H1 (cell line): ENCODE results near the gene SAMD7. TPM values are rescaled to one million over a fixed set of nuclear protein-coding genes. Genes with fewer than 3 reads are reported as not detected.

Experiments
- CTCF ChIA-PET: fragments of 300-600 bp; sonication (Branson Sonifier 250); formaldehyde crosslinking; loops from one replicate; lab custom pipeline; 2021; ENCODE audit not compliant: partially characterized antibody; lab: Charles Lee
- POLR2A ChIA-PET: fragments of 300-600 bp; sonication (Branson Sonifier 250); formaldehyde crosslinking; loops from one replicate; lab custom pipeline; 2021; ENCODE audit warnings: inconsistent platforms; ENCODE audit not compliant: partially characterized antibody; lab: Charles Lee
- DNase-seq, 2 experiments: peaks; one replicate each; pipeline versions ENCODE4 v3.0.0 to v3.0.0-alpha.2; 2010 to 2022; ENCODE audit warnings: low spot score in 2 of 2, low read depth in 1 of 2, mixed read lengths in 1 of 2
- FAIRE-seq: peaks from 2 replicates; lab custom pipeline; 2011; peaks lifted over from hg19 to GRCh38; lab: Jason Lieb, UNC
- H2AFZ ChIP-seq: 2 replicates; pipeline ENCODE4 v1.8.1; 2012; ENCODE audit warnings: low read length, inconsistent platforms
- H2AK5ac ChIP-seq: 2 replicates; pipeline ENCODE4 v1.6.1; 2013; ENCODE audit warnings: low read depth, low read length
- H2BK120ac ChIP-seq: replicated peaks from 2 replicates; pipeline ENCODE3; 2013; ENCODE audit warnings: low read depth, low read length, inconsistent platforms
- H2BK12ac ChIP-seq: 2 replicates; pipeline ENCODE4 v1.6.1; 2013; ENCODE audit warnings: low read depth, low read length
- H2BK15ac ChIP-seq: 2 replicates; pipeline ENCODE4 v1.6.1; 2013; ENCODE audit warnings: low read length
- H2BK20ac ChIP-seq: 2 replicates; pipeline ENCODE4 v1.6.1; 2013; ENCODE audit warnings: low read length
- H2BK5ac ChIP-seq: 2 replicates; pipeline ENCODE4 v1.6.1; 2013; ENCODE audit warnings: low read depth, low read length
- H3K14ac ChIP-seq: 2 replicates; pipeline ENCODE4 v1.6.1; 2013; ENCODE audit warnings: inconsistent platforms; ENCODE audit not compliant: insufficient read length
- H3K18ac ChIP-seq: 2 replicates; pipeline ENCODE4 v1.6.1; 2013; ENCODE audit warnings: low read length; ENCODE audit errors: extremely low read depth
- H3K23ac ChIP-seq: 2 replicates; pipeline ENCODE4 v1.6.1; 2013; ENCODE audit warnings: inconsistent platforms; ENCODE audit not compliant: insufficient read length
- H3K23me2 ChIP-seq: 2 replicates; pipeline ENCODE4 v1.6.1; 2013; ENCODE audit warnings: low read depth, low read length
- H3K27ac ChIP-seq: 2 replicates; pipeline ENCODE4 v1.6.1; 2011; ENCODE audit warnings: low read depth, low read length, inconsistent platforms
- H3K27me3 ChIP-seq, 4 experiments: replicated peaks in 1 of 4; 1 replicate in 1 of 4; 2 replicates in 3 of 4; pipeline versions ENCODE4 v1.6.1 to v1.8.1; 2011 to 2013; ENCODE audit warnings: low read length in 3 of 4, mild to moderate bottlenecking in 3 of 4, inconsistent platforms in 2 of 4, mixed read lengths in 2 of 4, moderate library complexity in 1 of 4; ENCODE audit not compliant: control insufficient read depth in 3 of 4, insufficient read depth in 3 of 4; ENCODE audit errors: extremely low read depth in 1 of 4
- H3K36me3 ChIP-seq, 4 experiments: 2 replicates each; pipeline versions ENCODE4 v1.6.1 to v1.8.1; 2011 to 2013; ENCODE audit warnings: mild to moderate bottlenecking in 4 of 4, low read length in 3 of 4, moderate library complexity in 2 of 4, control low read depth in 1 of 4, inconsistent platforms in 1 of 4; ENCODE audit not compliant: insufficient read depth in 4 of 4, control insufficient read depth in 2 of 4
- H3K4ac ChIP-seq: replicated peaks from 2 replicates; pipeline ENCODE3; 2013; ENCODE audit warnings: low read length, low read depth, mixed read lengths, inconsistent platforms; ENCODE audit not compliant: insufficient read length
- H3K4me1 ChIP-seq, 4 experiments: replicated peaks in 1 of 4; 1 replicate in 1 of 4; 2 replicates in 3 of 4; pipeline versions ENCODE4 v1.6.1 to v1.8.1; 2011 to 2013; ENCODE audit warnings: low read length in 3 of 4, inconsistent platforms in 2 of 4, mixed read lengths in 1 of 4; ENCODE audit not compliant: insufficient read depth in 4 of 4, control insufficient read depth in 3 of 4
- H3K4me2 ChIP-seq, 2 experiments: 2 replicates each; pipeline versions ENCODE4 v1.6.1 to v1.8.1; 2011 to 2013; ENCODE audit warnings: low read depth in 2 of 2, low read length in 2 of 2, control low read depth in 1 of 2, inconsistent platforms in 1 of 2, mild to moderate bottlenecking in 1 of 2; ENCODE audit not compliant: insufficient read depth in 1 of 2
- H3K4me3 ChIP-seq, 4 experiments: fragments of 200-600, 300-600 bp in 1 of 4; sonication (generic), shearing (Covaris generic), sonication (Bioruptor Twin) in 1 of 4; 2 replicates each; pipeline versions ENCODE4 v1.5.1 to v1.8.1; 2011 to 2016; ENCODE audit warnings: low read length in 4 of 4, low read depth in 3 of 4, control low read depth in 2 of 4, inconsistent platforms in 2 of 4, mild to moderate bottlenecking in 2 of 4, mixed read lengths in 1 of 4, moderate library complexity in 1 of 4; ENCODE audit not compliant: insufficient read depth in 2 of 4; ENCODE audit errors: extremely low read depth in 1 of 4
- H3K56ac ChIP-seq: replicated peaks from 2 replicates; pipeline ENCODE3; 2013; ENCODE audit warnings: low read depth, mild to moderate bottlenecking, mixed read lengths, low read length, inconsistent platforms; ENCODE audit not compliant: insufficient read length
- H3K79me1 ChIP-seq: 2 replicates; pipeline ENCODE4 v1.6.1; 2013; ENCODE audit warnings: low read depth, low read length, control low read depth
- H3K79me2 ChIP-seq, 2 experiments: 2 replicates each; pipeline versions ENCODE4 v1.6.1 to v1.8.1; 2012 to 2013; ENCODE audit warnings: low read length in 2 of 2, mild to moderate bottlenecking in 2 of 2, inconsistent platforms in 1 of 2; ENCODE audit not compliant: insufficient read depth in 2 of 2, control insufficient read depth in 1 of 2
- H3K9ac ChIP-seq, 4 experiments: replicated peaks in 1 of 4; 1 replicate in 1 of 4; 2 replicates in 3 of 4; pipeline versions ENCODE4 v1.6.1 to v1.8.1; 2011 to 2013; ENCODE audit warnings: low read depth in 3 of 4, low read length in 3 of 4, control low read depth in 2 of 4, mild to moderate bottlenecking in 2 of 4, moderate library complexity in 2 of 4, inconsistent platforms in 1 of 4; ENCODE audit errors: extremely low read depth in 1 of 4
- H3K9me3 ChIP-seq, 2 experiments: 2 replicates each; pipeline versions ENCODE4 v1.6.1 to v1.8.1; 2012 to 2013; ENCODE audit warnings: mild to moderate bottlenecking in 2 of 2, moderate library complexity in 2 of 2, control low read depth in 1 of 2, inconsistent platforms in 1 of 2, low read depth in 1 of 2, low read length in 1 of 2, mixed read lengths in 1 of 2; ENCODE audit not compliant: insufficient read depth in 2 of 2
- H4K20me1 ChIP-seq, 2 experiments: replicated peaks in 1 of 2; 2 replicates each; pipeline versions ENCODE3 to v1.8.1; 2011 to 2013; ENCODE audit warnings: inconsistent platforms in 2 of 2, low read length in 2 of 2, mild to moderate bottlenecking in 1 of 2; ENCODE audit not compliant: insufficient read depth in 2 of 2, control insufficient read depth in 1 of 2
- H4K5ac ChIP-seq: 2 replicates; pipeline ENCODE4 v1.6.1; 2013; ENCODE audit warnings: low read length, low read depth, mixed read lengths, inconsistent platforms; ENCODE audit not compliant: insufficient read length
- H4K8ac ChIP-seq: 2 replicates; pipeline ENCODE4 v1.8.0; 2013; ENCODE audit warnings: mild to moderate bottlenecking, moderate library complexity, low read length, inconsistent platforms; ENCODE audit not compliant: insufficient read depth; ENCODE audit errors: extremely low read depth
- H4K91ac ChIP-seq: replicated peaks from 2 replicates; pipeline ENCODE3; 2013; ENCODE audit warnings: low read length, mixed read lengths, inconsistent platforms; ENCODE audit not compliant: insufficient read length
- CBX5 ChIP-seq: fragments of 300-800, 300-1000 bp; sonication (generic); IDR thresholded peaks from 2 replicates; pipeline ENCODE4 v1.7.1; 2016; ENCODE audit warnings: antibody characterized with exemption, low read length, low read depth
- EZH2 ChIP-seq: fragments of 200-600 bp; sonication (generic); IDR thresholded peaks from 2 replicates; pipeline ENCODE4 v1.7.1; 2012; ENCODE audit warnings: low read depth, mild to moderate bottlenecking, moderate library complexity, low read length, inconsistent platforms; ENCODE audit not compliant: severe bottlenecking
- FOSL1 ChIP-seq: IDR thresholded peaks from 2 replicates; pipeline ENCODE4 v1.6.1; 2011; ENCODE audit warnings: mild to moderate bottlenecking, low read depth, low read length, moderate library complexity; ENCODE audit not compliant: insufficient read depth
- GABPA ChIP-seq: IDR thresholded peaks from 2 replicates; pipeline ENCODE4 v1.6.1; 2011; ENCODE audit warnings: mild to moderate bottlenecking, low read length, moderate library complexity, borderline replicate concordance; ENCODE audit not compliant: insufficient read depth
- GTF2F1 ChIP-seq: IDR thresholded peaks from 2 replicates; pipeline ENCODE4 v1.6.1; 2012; ENCODE audit warnings: low read depth, low read length, improper control_type of control experiment, borderline replicate concordance
- HDAC6 ChIP-seq: IDR thresholded peaks from one replicate; pipeline ENCODE4 v1.7.1; 2012; ENCODE audit warnings: low read depth, mild to moderate bottlenecking, inconsistent platforms, low read length, moderate library complexity
- JUND ChIP-seq: IDR thresholded peaks from 2 replicates; pipeline ENCODE4 v1.6.1; 2011; ENCODE audit warnings: mild to moderate bottlenecking, improper control_type of control experiment, low read length
- NRF1 ChIP-seq: IDR thresholded peaks from 2 replicates; pipeline ENCODE4 v1.6.1; 2011; ENCODE audit warnings: mild to moderate bottlenecking, low read depth, low read length, improper control_type of control experiment
- RXRA ChIP-seq: IDR thresholded peaks from 2 replicates; pipeline ENCODE4 v1.6.1; 2011; ENCODE audit warnings: low read depth, mild to moderate bottlenecking, low read length, moderate library complexity; ENCODE audit not compliant: insufficient read depth
- TAF7 ChIP-seq: optimal IDR thresholded peaks from 2 replicates; pipeline ENCODE3; 2011; ENCODE audit warnings: low read depth, mild to moderate bottlenecking, inconsistent platforms, low read length, moderate library complexity, borderline replicate concordance
- TBP ChIP-seq: IDR thresholded peaks from 2 replicates; pipeline ENCODE4 v1.6.1; 2011; ENCODE audit warnings: low read depth, low read length, improper control_type of control experiment
- YY1 ChIP-seq: IDR thresholded peaks from 2 replicates; pipeline ENCODE4 v1.6.1; 2011; ENCODE audit warnings: low read depth, mild to moderate bottlenecking, low read length
- WGBS, 2 experiments: shearing (Covaris generic) in 1 of 2; methylation state at CpG; one replicate each; pipeline versions ENCODE4 v1.1.6 to v1.1.7; 2013 to 2015; ENCODE audit warnings: low lambda C conversion rate in 2 of 2, mixed read lengths in 2 of 2, inconsistent platforms in 1 of 2, low coverage in 1 of 2, missing lambda C conversion rate in 1 of 2; ENCODE audit not compliant: insufficient replicate concordance in 2 of 2, insufficient coverage in 1 of 2, insufficient read length in 1 of 2; ENCODE audit errors: extremely low coverage in 1 of 2, missing lambda C conversion rate in 1 of 2; 5-methylcytosine and 5-hydroxymethylcytosine counted together
- polyA plus RNA-seq, 7 experiments: library from polyadenylated mRNA; depleted of rRNA in 3 of 7; stranded (reverse) in 5 of 7; unstranded in 2 of 7; fragments of >200 nt in 5 of 7; fragments of 200-250 nt in 2 of 7; gene quantifications; 1 replicate in 5 of 7; 2 replicates in 1 of 7; 4 replicates in 1 of 7; pipeline versions ENCODE4 v1.2.1 to v1.2.3, GENCODE V29; 2011 to 2013; ENCODE audit warnings: missing spikeins in 2 of 7, mixed read lengths in 2 of 7
- total RNA-seq: library from RNA; stranded (reverse); fragmentation: NEBNext Ultra II Directional; extraction: Animal tissue kit (Norgen Biotek cat#: 25700); gene quantifications from 2 replicates; pipeline ENCODE4 v1.2.1, GENCODE V29; 2021
- TF ChIP-seq, protein P1 (sequence below): IDR thresholded peaks from 2 replicates; pipeline ENCODE4 v1.6.1; 2012; ENCODE audit warnings: low read length, inconsistent platforms

The SAMD7 gene
- total and polyA plus RNA-seq, 2 of the 8 experiments (the other 6 are each of a cell fraction or from before 2014, with no cell fraction given): not detected

DNA sequence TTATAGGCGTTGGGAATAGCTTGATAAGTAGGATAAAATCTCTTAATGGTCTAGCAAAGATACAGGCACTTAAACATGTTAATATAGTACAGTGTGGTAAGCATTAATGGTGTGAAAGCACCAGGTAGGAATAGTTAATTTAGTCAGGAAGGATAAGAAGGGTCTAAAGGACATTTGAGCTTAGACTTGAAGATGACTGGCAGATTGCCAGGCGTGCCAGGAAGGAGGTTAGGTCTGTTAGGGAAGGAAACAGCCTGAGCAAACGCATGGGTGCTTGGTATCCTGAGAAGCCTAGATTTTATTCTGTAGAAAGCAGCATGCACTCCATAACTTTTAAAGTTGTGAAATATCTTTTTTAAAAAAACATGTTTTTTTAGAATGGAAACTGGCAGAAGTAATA, 72.9 kb downstream of the SAMD7 start:
- no peak overlapping the region for H3K27ac ChIP-seq
- H3K4me2 ChIP-seq: no peak overlapping the region
- FAIRE-seq (no peak), DNase-seq (no peak)
- H3K79me2 ChIP-seq: no peaks in the 10 kb centered on the region
- no peaks in the 10 kb centered on the region for H3K79me1 ChIP-seq
- ChIA-PET CTCF (interaction anchor here (1.2 kb wide), 1 partner anchor 38 kb away, joined by 3 read pairs; no protein-coding TSS in a partner anchor), POLR2A (no interaction called here)
- H2AFZ ChIP-seq: no peak overlapping the region
- H3K4me1 ChIP-seq: no peaks in the 10 kb centered on the region
- H2BK5ac ChIP-seq: no peak overlapping the region
- 92% methylated on average over 3 of the region's 3 CpGs; no CpG with 5 or more reads in 1 of the 2 experiments for WGBS, 2 experiments
- H2BK20ac ChIP-seq: no peak overlapping the region
- H2BK15ac ChIP-seq: no peak overlapping the region
- peaks cover 0 to 3% of the 10 kb centered on the region in 2 experiments for H4K20me1 ChIP-seq
- no peak overlapping the region for H4K91ac ChIP-seq
- H3K18ac ChIP-seq: no peak overlapping the region
- H3K4me3 ChIP-seq: no peak overlapping the region
- no peaks in the 10 kb centered on the region for H3K27me3 ChIP-seq
- no peak overlapping the region for H3K56ac ChIP-seq
- no peak overlapping the region for H4K8ac ChIP-seq
- no peaks in the 10 kb centered on the region for H3K23me2 ChIP-seq
- H3K14ac ChIP-seq: no peak overlapping the region
- H2BK120ac ChIP-seq: no peak overlapping the region
- no peak overlapping the region for H2BK12ac ChIP-seq
- peaks cover 19 to 94% (median 45%) of the 10 kb centered on the region in 4 experiments for H3K36me3 ChIP-seq
- no peak overlapping the region for H3K4ac ChIP-seq
- no peak overlapping the region for H2AK5ac ChIP-seq
- no peak overlapping the region for H3K23ac ChIP-seq
- no peak overlapping the region for H3K9ac ChIP-seq
- H4K5ac ChIP-seq: no peak overlapping the region
- no peaks in the 10 kb centered on the region for H3K9me3 ChIP-seq
- TF ChIP-seq FOSL1 (no peak), NRF1 (no peak), YY1 (no peak), RXRA (no peak), EZH2 (no peak), GTF2F1 (no peak), GABPA (no peak), HDAC6 (no peak), JUND (no peak), TBP (no peak), CBX5 (no peak), TAF7 (no peak)
- TF ChIP-seq, protein P1, sequence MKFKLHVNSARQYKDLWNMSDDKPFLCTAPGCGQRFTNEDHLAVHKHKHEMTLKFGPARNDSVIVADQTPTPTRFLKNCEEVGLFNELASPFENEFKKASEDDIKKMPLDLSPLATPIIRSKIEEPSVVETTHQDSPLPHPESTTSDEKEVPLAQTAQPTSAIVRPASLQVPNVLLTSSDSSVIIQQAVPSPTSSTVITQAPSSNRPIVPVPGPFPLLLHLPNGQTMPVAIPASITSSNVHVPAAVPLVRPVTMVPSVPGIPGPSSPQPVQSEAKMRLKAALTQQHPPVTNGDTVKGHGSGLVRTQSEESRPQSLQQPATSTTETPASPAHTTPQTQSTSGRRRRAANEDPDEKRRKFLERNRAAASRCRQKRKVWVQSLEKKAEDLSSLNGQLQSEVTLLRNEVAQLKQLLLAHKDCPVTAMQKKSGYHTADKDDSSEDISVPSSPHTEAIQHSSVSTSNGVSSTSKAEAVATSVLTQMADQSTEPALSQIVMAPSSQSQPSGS: no peak
